HG03520 (cell line): ENCODE data around the gene DRAP1.
"Not testable (repeated sequence)": the region's sequence is repeated elsewhere in the genome, so short reads cannot be mapped to it uniquely, and the experiment has no call there.

Experiments
- ATAC-seq: cut with Tn5 transposase; IDR thresholded peaks from one replicate; pipeline ENCODE4 v1.9.1; 2021; ENCODE audit warnings: mild to moderate bottlenecking, moderate library complexity; ENCODE audit not compliant: unreplicated experiment

The DRAP1 gene

GRCh38 chr11:65931773-65932557, 12.7 kb downstream of the DRAP1 start:
- no peak for ATAC-seq

- ATAC-seq: no peak
Measured at GRCh38 chr11:65932558-65932919, 13.3 kb downstream of the DRAP1 start.

- ATAC-seq: no peak
Measured at GRCh38 chr11:65934014-65934413, 14.8 kb downstream of the DRAP1 start.

- no peak for ATAC-seq
Measured at GRCh38 chr11:65937766-65938165, 18.5 kb downstream of the DRAP1 start.

- no peak for ATAC-seq
Measured at GRCh38 chr11:65941720-65942310, 22.6 kb downstream of the DRAP1 start.

GRCh38 chr11:65942531-65942930, 23.3 kb downstream of the DRAP1 start:
- ATAC-seq: no peak

GRCh38 chr11:65944191-65944590, 25.0 kb downstream of the DRAP1 start:
- no peak for ATAC-seq

GRCh38 chr11:65944767-65945166, 25.5 kb downstream of the DRAP1 start:
- no peak for ATAC-seq

GRCh38 chr11:65945430-65945911, 26.2 kb downstream of the DRAP1 start, which contains the start of gene TSGA10IP:
Gene TSGA10IP, plus strand, starts transcription at chr11:65945480. Its CDS starts 196 bp downstream, at chr11:65945676.
- ATAC-seq: no peak

- no peak for ATAC-seq
Measured at GRCh38 chr11:65945941-65946558, 26.8 kb downstream of the DRAP1 start.

- ATAC-seq: no peak
Measured at GRCh38 chr11:65946655-65947054, 27.4 kb downstream of the DRAP1 start.

GRCh38 chr11:65947133-65947532, 27.9 kb downstream of the DRAP1 start:
- no peak for ATAC-seq

- ATAC-seq: no peak
Measured at GRCh38 chr11:65947603-65948125, 28.4 kb downstream of the DRAP1 start.

GRCh38 chr11:65950711-65951110, 31.5 kb downstream of the DRAP1 start:
- not testable (repeated sequence) for ATAC-seq

- ATAC-seq: not testable (repeated sequence)
Measured at GRCh38 chr11:65951641-65952040, 32.4 kb downstream of the DRAP1 start.

- ATAC-seq: no peak
Measured at GRCh38 chr11:65952052-65952521, 32.9 kb downstream of the DRAP1 start.

GRCh38 chr11:65953471-65953870, 34.2 kb downstream of the DRAP1 start:
- no peak for ATAC-seq

- no peak for ATAC-seq
Measured at GRCh38 chr11:65954771-65955170, 35.5 kb downstream of the DRAP1 start.

GRCh38 chr11:65958291-65958690, 39.1 kb downstream of the DRAP1 start:
- ATAC-seq: no peak

GRCh38 chr11:65958774-65959420, 39.7 kb downstream of the DRAP1 start:
- ATAC-seq: no peak

- ATAC-seq: no peak
Measured at GRCh38 chr11:65960824-65961266, 41.6 kb downstream of the DRAP1 start.
